Activated T-cell treated with anti-CD3 and anti-CD28 coated beads for 1 hour (primary cell): ENCODE results near the gene TRIOBP.
A peak's percentile ranks its signal among the peaks of the same experiment; 100 is the strongest.

Source experiments
- DNase-seq: peaks from one replicate; pipeline ENCODE4 v3.0.0-alpha.2; 2020; ENCODE audit warnings: low read depth

TRIOBP gene

DNA sequence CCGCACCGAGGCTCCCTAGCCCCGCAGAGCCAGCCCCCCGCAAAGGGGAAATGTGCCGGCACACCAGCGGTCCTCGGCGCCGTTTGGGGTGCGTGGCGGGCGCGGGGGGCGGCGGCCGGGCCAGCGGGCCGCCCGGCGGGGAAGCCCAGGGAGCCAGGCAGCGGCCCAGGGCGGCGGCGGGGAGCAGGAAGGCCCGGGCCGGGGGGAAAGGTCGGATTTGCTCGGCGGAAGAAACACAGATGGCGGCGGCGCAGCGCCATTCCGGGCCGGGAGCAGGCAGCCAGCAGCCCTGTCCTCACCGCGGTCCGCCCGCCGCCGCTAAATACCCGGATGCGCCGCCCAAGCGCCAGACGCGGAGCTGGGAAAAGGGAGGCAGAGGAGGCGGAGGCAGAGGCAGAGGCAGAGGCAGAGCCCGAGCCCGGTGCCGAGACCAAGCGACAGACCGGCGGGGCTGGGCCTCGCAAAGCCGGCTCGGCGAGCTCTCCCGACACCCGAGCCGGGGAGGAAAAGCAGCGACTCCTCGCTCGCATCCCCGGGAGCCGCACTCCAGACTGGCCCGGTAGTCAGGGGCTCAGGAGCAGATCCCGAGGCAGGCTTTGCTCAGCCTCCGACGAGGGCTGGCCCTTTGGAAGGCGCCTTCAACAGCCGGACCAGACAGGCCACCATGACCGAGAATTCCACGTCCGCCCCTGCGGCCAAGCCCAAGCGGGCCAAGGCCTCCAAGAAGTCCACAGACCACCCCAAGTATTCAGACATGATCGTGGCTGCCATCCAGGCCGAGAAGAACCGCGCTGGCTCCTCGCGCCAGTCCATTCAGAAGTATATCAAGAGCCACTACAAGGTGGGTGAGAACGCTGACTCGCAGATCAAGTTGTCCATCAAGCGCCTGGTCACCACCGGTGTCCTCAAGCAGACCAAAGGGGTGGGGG is 108.3 kb downstream of the TRIOBP start:
- DNase-seq = peak; percentile 46

DNA sequence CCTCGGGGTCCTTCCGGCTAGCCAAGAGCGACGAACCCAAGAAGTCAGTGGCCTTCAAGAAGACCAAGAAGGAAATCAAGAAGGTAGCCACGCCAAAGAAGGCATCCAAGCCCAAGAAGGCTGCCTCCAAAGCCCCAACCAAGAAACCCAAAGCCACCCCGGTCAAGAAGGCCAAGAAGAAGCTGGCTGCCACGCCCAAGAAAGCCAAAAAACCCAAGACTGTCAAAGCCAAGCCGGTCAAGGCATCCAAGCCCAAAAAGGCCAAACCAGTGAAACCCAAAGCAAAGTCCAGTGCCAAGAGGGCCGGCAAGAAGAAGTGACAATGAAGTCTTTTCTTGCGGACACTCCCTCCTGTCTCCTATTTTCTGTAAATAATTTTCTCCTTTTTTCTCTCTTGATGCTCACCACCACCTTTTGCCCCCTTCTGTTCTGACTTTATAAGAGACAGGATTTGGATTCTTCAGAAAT is 109.0 kb downstream of the TRIOBP start:
- no peak for DNase-seq

DNA sequence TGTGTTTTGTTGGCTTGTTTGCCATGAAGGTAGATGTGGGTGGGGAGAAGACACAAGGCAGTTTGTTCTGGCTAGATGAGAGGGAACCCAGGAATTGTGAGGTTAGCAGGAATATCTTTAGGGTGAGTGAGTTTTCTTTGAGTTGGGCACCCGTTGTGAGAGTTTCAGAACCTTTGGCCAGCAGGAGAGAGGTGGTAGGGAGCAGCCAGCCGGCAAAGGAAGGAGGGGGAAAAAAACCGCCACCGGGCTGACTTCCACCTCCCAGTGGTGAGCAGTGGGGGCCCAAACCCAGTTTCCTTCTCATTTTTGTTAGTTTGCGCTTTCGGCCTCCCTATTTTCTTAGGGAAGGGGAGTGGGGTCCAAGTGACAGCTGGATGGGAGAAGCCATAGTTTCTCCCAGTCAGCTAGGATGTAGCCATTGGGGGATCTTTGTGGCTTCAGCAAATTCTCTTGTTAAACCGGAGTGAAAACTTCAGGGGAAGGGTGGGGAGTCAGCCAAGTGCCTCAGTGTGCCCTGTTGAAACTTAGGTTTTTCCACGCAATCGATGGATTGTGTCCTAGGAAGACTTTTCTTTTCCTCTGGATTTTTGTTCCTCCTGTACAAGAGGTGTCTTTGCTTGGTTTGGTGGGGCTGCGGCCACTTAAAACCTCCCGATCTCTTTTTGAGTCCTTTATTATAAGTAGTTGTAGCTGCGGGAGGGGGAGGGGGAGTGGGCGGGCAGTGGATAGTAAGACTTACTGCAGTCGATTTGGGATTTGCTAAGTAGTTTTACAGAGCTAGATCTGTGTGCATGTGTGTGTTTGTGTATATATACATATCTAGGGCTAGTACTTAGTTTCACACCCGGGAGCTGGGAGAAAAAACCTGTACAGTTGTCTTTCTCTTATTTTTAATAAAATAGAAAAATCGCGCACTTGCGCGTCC is 109.8 kb downstream of the TRIOBP start:
- no peak for DNase-seq

DNA sequence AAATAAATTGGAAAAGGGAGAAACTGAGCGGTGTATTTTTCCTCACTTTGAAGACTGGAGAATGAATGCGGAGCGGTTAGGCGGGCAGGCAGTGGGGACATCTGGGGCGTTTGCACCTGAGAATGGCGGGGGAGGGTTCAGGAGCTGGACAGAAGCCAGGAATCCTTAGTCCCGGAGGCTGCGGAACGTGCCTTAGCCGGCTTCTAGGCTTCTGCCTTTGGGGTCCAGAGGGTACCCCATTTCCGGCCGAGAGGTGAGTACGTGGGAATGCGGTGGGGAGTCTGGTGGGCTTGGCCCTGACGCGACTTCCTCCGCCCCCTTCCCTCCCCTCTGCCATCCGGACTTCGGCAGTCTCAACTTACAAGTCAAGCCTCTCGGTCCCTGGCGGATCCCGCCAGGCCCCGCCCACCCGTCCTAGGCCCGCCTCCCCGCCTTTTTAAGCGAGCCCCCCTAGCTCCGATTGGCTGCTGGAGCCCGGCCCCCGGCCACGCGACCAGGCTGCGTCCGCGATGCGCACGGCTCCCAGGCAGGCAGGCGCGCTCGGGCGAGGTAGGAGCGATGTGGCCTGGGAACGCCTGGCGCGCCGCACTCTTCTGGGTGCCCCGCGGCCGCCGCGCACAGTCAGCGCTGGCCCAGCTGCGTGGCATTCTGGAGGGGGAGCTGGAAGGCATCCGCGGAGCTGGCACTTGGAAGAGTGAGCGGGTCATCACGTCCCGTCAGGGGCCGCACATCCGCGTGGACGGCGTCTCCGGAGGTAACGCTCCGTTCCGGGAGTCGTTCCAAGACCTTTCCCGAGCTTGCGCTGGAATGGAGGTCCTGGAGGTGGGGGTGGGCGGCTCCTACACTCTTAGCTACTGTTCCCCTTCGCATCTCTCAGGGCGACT is 110.8 kb downstream of the TRIOBP start, which contains the start of gene GCAT:
Gene GCAT (plus strand): TSS at position 525 of the 884 bp plus-strand sequence. CDS start 34 bp downstream, at position 559.
- peak; percentile 77 for DNase-seq

DNA sequence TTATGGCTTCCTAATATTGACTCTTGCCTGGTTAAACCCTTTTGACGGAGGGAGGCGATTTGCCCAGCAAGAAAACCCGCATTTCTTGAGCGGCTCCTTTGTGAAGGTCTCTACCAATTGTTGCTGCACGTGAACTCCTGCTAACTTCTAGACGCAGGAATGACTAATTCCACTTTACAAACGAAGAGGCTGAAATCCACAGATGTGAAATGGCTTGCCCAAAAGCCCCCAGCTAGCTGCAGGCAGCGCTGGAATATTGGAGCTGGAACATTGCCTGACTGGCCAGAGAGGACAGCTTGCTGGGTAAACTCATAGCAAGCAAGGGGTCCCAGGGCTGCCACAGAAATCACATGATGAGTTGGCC is 111.4 kb downstream of the TRIOBP start:
- no peak for DNase-seq

DNA sequence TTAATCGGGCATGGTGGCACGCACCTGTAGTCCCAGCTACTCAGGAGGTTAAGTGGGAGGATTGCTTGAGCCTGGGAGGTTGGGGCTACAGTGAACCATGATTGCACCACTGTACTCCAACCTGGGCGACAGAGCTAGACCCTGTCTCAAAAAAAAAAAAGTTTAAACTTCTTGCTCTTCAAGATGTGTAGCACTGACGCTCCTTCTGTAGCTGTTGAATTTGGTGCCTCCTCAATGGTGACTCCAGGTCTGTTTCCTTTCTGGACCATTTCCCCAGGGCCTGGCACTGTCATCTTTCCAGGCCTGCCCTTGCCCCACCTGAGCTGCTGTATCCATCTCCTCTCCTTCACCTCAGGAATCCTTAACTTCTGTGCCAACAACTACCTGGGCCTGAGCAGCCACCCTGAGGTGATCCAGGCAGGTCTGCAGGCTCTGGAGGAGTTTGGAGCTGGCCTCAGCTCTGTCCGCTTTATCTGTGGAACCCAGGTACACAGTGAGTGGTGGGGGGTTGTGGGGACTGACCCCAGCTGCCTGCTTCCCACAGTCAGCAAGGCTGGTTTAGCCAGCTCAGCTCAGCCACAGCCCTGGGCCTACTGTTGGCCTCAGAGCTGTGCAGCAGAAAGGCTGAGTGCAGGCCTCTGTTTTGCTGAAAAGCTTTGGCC is 113.0 kb downstream of the TRIOBP start:
- DNase-seq = no peak

DNA sequence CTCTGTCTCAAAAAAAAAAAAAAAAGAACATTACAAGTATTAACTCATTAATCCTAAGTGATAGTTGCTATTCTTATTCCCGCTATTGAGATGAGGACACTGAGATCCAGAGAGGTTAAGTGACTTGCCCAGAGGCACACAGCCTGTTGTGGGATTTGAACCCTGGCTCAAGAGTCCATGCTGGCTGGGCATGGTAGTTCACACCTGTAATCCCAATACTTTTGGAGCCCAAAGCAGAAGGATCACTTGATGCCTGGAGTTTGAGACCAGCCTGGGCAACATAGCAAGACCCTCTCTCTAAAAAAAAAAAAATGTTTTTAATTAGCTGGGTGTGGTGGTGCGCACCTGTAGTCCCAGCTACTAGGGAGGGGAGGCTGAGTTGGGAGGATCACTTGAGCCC is 115.0 kb downstream of the TRIOBP start:
- DNase-seq = no peak

DNA sequence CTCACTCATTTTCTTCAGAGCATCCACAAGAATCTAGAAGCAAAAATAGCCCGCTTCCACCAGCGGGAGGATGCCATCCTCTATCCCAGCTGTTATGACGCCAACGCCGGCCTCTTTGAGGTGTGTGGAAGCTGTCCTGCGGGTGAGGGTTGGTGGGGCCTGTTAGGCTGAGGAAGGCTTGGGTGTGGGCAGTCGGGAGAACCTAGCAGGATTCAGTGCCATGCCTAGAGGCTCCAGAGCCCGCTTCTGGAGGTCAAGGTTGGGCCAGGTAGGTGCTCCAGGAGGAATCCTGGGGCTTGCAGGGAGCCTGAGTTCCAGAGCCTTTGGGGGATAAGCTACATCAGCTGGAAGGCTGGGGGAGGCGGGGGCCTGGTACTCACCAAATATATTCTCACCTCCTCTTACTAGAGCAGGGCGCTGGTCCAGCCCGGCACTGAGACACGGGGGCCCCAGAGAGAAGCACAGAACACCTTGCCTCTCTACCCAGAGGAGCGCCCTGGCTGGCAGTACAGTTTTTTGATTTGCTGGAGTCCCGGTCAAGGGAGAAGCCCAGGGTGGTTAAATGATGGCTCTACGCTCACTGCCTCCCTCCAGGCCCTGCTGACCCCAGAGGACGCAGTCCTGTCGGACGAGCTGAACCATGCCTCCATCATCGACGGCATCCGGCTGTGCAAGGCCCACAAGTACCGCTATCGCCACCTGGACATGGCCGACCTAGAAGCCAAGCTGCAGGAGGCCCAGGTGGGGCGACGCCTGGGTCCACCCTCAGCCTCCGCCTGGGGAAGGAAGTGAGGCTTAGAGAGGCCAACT is 116.2 kb downstream of the TRIOBP start:
- DNase-seq = no peak

DNA sequence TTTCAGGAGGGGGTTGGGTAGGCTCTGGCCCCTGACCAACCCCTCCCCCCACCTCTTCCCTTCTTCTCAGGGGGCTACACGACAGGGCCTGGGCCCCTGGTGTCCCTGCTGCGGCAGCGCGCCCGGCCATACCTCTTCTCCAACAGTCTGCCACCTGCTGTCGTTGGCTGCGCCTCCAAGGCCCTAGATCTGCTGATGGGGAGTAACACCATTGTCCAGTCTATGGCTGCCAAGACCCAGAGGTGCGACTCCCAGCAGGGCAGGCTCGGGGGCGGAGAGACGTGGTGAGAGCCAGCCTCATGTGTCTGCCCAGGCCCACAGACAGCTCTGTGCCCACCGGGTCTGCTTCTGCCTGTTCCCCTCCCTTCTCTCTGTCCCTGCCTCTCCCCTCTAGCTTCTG is 118.7 kb downstream of the TRIOBP start:
- no peak for DNase-seq

DNA sequence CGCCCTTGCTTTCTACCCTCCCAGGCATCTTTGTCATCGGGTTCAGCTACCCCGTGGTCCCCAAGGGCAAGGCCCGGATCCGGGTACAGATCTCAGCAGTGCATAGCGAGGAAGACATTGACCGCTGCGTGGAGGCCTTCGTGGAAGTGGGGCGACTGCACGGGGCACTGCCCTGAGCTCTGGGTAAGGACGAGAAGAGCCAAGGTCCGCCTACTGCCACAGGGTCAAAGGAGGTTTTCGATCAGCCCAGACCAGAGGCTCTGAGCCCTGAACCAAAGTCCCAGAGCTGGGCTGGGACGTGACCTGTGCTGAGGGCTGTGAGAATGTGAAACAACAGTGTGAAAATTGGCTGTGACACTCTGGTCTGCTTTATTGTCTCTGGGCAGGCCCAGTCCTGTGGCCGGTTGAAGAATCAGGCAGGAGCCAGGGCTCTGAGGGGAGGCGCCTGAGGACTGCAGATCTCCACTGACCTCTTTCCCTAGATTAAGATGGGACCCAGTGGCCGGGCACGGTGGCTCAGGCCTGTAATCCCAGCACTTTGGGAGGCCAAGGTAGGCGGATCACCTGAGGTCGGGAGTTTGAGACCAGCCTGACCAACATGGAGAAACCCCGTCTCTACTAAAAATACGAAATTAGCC is 119.8 kb downstream of the TRIOBP start:
- DNase-seq = no peak

DNA sequence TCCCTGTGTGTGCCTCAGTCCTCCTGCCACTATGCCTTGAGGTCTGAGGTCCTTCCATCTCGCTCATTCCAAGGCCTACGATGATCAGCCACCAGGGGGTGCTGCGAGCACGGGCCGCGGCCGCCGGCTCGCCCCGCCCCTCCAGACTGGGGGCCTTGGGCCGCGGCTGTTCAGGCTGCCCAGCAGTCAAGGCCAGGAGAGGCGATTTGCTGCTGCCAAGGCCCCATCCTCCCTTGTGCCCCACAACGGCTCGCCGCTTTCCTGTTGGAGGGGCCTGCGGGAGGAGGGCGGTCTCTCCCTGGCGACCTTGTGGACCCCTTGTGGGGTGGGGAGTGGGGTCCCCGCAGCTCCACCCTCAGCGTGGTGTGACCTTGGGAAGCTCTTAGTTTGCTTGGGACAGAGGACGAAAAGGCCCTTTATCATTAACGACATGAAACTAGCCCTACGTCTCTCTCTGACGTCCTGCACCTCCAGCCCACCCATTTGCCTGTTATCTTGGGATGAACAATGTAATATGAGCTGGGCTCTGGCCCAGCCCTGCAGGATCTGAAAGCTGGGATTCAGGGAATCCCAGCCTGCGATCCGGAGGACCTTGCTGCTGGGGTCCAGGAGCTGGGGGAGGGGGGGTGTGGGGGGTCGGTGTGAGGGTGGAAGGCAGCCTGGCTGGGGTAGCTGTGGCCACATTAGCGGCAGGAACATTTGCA is 121.0 kb downstream of the TRIOBP start:
- peak; percentile 81 for DNase-seq

DNA sequence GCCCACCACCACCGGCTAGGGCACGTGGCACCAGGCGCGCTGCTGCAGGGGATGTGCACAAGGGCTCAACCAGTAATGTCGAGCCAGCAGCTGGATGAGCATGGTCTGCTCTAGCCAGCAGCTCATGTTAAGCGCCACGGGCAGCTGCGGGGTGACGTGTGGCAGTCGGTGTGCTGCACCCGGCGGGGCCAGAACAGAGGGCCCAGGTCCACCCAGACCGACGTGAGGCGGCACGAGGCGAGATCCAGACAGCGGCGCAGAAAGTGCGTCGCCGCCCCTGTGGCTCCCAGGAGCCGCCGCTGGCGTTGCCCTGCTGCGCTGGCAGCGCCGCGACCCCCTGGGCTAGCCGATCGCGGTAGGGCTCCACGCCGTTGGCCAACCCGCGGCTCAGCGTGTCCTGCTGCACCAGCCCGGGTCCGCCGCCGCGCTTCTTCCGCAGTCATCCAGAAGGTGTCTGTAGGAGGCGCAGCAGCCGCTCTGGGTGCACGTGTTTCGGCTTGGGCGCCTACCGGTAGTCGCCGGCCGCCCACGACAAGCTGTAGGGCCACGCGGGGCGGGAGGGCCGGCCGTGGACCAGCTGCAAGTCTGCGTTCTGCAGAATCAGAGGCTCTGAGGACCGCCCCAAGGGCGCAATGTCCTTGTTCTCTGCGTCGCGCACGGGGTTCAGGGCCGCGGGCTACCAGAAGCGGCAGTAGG is 121.7 kb downstream of the TRIOBP start:
- DNase-seq = peak; percentile 52

DNA sequence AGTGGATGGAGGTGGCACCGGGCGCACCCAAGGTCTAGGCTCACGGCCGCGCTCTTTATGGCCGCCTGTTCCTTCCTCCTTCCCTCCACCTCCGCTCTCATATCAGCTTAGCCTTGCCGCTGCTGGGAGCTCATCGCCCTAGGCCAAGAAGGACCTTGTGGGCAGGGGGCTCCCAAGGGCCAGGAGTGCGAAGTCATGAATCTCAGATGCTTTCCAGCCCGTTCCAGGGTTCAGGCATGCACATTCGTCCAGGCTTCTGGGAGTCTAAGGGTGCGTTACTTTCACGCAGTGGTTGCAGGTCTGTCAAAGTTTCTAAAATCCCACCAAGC is 122.2 kb downstream of the TRIOBP start:
- DNase-seq = no peak

DNA sequence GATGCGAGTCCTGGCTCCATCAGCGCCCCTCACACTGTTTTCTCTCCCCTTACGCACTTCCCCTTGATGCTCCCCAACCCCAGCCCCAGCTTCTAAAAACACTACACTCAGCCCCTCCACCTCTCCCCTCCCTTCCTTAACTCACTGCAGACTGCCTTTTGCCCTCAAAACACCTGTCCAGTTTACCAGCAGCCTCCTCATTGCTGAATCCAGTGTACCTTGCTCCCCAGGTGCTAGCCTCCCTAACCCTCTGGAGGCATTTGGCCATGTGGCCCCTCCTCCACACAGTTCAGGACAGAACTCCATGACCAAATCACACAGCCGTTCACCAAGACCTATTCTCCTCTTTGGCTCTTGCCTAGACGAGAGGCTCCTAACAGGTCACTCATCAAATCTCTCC is 123.5 kb downstream of the TRIOBP start:
- no peak for DNase-seq

DNA sequence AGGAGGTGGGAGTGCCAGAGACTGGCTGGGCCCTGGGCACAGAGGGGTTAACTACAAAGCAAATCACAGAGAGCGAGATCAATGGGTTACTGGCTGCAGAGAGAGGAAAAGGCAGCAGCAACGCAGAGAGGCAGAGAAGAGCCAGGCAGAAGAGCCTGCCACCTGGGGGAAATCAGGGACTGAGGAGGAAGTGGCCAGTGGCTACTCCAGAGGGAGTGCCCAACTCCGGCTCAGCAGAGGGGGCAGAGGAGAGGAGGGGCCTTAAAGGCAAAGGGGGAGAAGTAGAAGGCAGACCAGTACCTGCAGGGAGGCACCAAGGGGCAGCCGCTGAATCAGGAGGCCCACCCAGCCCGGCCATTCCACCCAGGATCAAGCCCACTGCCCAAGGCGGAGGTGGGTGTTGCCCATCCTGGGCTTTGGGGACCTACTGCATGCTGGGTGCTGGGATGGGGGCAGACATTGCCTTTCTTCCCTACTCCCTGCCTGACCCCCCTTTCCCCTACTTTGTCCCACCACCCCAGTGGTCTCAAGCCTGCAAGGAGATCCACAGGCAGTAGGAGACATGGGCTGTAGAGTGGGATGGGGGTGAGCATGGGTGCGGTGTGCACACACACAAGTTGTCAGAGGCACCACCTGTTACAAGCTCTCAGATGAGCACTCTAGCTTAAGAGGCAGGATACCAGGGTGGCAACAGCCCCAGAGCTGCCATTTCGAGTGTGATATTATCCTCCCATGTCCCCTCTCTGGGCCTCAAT is 125.4 kb downstream of the TRIOBP start:
- no peak for DNase-seq

DNA sequence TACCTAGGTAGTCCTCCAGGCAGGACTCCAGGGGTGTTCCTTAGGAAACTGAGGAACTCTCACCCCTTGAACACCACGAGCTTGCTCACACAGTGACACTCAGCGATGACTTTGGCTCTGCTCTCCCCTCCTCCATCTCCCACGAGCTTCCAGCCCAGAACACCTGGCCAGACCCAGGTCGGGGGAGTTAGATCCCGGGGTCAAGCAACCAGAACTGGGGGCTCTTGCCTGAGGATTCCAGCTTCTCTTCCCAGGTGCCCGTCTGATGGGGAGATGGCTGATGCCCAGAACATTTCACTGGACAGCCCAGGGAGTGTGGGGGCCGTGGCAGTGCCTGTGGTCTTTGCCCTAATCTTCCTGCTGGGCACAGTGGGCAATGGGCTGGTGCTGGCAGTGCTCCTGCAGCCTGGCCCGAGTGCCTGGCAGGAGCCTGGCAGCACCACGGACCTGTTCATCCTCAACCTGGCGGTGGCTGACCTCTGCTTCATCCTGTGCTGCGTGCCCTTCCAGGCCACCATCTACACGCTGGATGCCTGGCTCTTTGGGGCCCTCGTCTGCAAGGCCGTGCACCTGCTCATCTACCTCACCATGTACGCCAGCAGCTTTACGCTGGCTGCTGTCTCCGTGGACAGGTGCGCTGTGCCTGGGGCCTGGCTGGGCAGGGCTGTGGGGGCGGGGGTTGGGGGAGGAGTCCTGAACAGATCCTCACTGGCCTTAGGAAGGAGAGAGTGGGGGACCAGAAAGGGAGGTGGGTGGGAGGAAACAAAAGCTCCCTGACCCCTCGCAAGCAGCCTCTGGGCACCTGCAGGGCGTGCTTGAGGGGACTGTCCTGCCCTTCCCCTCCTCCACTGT is 126.5 kb downstream of the TRIOBP start, which contains the start of gene GALR3:
Gene GALR3 (plus strand): TSS at position 249 of the 852 bp plus-strand sequence. CDS start 25 bp downstream, at position 274.
- no peak for DNase-seq
